HuH-7.5 (cell line): Measurements from ENCODE around the gene TBCEL.
"Not testable (repeated sequence)": the region's sequence is repeated elsewhere in the genome, so short reads cannot be mapped to it uniquely, and the experiment has no call there.

ENCODE experiments used
- DNase-seq: peaks from one replicate; pipeline ENCODE4 v3.0.0; 2011; ENCODE audit warnings: low spot score

TBCEL gene

GRCh38 chr11:121023848-121024751 lies at the start of gene TBCEL:
Gene TBCEL (plus strand): TSS chr11:121024102. CDS start chr11:121045691, 21,589 bp downstream.
- peak; percentile 83 for DNase-seq

- DNase-seq: no peak
These were observed 49.4 kb upstream of the TBCEL start for GRCh38 chr11:120974466-120974865.

GRCh38 chr11:120974965-120975364 lies 48.9 kb upstream of the TBCEL start:
- DNase-seq: no peak

GRCh38 chr11:120977266-120978137 lies 46.4 kb upstream of the TBCEL start:
- no peak for DNase-seq

GRCh38 chr11:120978701-120979100 lies 45.2 kb upstream of the TBCEL start:
- no peak for DNase-seq

GRCh38 chr11:120985718-120986569 lies 38.0 kb upstream of the TBCEL start:
- peak; percentile 41 for DNase-seq

- no peak for DNase-seq
These were observed 35.3 kb upstream of the TBCEL start for GRCh38 chr11:120988603-120989002.

GRCh38 chr11:120991830-120992686 lies 31.8 kb upstream of the TBCEL start:
- no peak for DNase-seq

GRCh38 chr11:120994091-120994859 lies 29.6 kb upstream of the TBCEL start:
- DNase-seq: no peak

GRCh38 chr11:120995184-120995583 lies 28.7 kb upstream of the TBCEL start:
- no peak for DNase-seq

- no peak for DNase-seq
These were observed 26.9 kb upstream of the TBCEL start for GRCh38 chr11:120996973-120997372.

- no peak for DNase-seq
These were observed 25.3 kb upstream of the TBCEL start for GRCh38 chr11:120998581-120998980.

GRCh38 chr11:121004206-121004840 lies 19.6 kb upstream of the TBCEL start:
- DNase-seq: no peak

GRCh38 chr11:121006922-121007321 lies 17.0 kb upstream of the TBCEL start:
- no peak for DNase-seq

- no peak for DNase-seq
These were observed 15.4 kb upstream of the TBCEL start for GRCh38 chr11:121008551-121008950.

- no peak for DNase-seq
These were observed 11.8 kb upstream of the TBCEL start for GRCh38 chr11:121012091-121012490.

- no peak for DNase-seq
These were observed 5.2 kb upstream of the TBCEL start for GRCh38 chr11:121018746-121019145.

- not testable (repeated sequence) for DNase-seq
These were observed 2.2 kb upstream of the TBCEL start for GRCh38 chr11:121021718-121022117.

- DNase-seq: no peak
These were observed 1.1 kb downstream of the TBCEL start for GRCh38 chr11:121024989-121025388.

GRCh38 chr11:121029153-121029552 lies 5.3 kb downstream of the TBCEL start:
- no peak for DNase-seq
